Measurements from ENCODE around the gene KRTAP5-11.
"Not testable (repeated sequence)": the region's sequence is repeated elsewhere in the genome, so short reads cannot be mapped to it uniquely, and the experiment has no call there.

Gene KRTAP5-11

DNA sequence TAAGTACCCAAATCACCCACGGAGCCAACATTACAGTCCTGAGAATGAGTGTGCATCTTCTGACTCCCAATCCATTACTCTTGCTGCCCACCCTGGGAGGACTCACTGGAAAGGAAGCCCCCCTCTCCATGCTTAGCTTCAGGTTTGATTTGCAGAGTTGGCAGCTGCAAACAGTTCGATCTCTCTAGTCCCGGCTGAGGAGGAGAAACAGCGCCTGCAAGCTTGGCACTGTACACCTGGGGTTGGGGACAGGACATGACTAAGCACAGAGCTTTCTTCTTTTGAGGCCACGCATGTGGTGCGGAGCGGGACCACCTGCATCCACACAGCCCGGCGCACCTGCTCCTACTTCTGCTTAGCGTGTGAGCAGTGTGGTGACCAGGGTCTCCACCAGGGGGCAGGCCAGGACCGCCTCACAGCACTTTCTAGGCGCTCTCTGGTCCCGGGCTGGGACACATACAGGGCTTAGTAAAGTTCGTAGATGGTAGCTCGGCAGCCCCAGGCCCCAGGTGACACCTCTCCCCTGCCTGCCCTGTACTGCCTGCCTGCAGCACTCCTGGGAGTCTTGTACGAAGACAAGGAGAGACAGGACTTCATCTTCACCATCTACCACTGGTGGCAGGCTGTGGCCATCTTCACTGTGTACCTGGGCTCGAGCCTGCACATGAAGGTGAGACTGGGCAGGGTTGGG lies 22.3 kb upstream of the KRTAP5-11 start:
- H3K4me1 ChIP-seq; H3K4me3 ChIP-seq; in situ Hi-C loops (cut with MboI; ENCODE audit: low sequenced_read_pairs); H3K9me3 ChIP-seq; H3K36me3 ChIP-seq (replicated peaks); H3K27me3 ChIP-seq (ENCODE audit: low read depth): not testable (repeated sequence)
- peak in 1 of 2 experiments; percentile 55 for DNase-seq (ENCODE audit: low spot score in 2 of 2)

- H3K4me1 ChIP-seq; in situ Hi-C loops (cut with MboI; ENCODE audit: low sequenced_read_pairs); H3K36me3 ChIP-seq (replicated peaks); H3K4me3 ChIP-seq; H3K27me3 ChIP-seq (ENCODE audit: low read depth); H3K9me3 ChIP-seq; DNase-seq (ENCODE audit: low spot score in 2 of 2): not testable (repeated sequence)
These were observed 20.5 kb upstream of the KRTAP5-11 start for GRCh38 chr11:71603221-71603620.

- H3K9me3 ChIP-seq; H3K4me3 ChIP-seq; H3K27me3 ChIP-seq (ENCODE audit: low read depth); H3K36me3 ChIP-seq (replicated peaks); in situ Hi-C loops (cut with MboI; ENCODE audit: low sequenced_read_pairs); H3K4me1 ChIP-seq; DNase-seq (ENCODE audit: low spot score in 2 of 2): not testable (repeated sequence)
These were observed 6.9 kb upstream of the KRTAP5-11 start for GRCh38 chr11:71589546-71589920.

GRCh38 chr11:71588822-71589545 lies 6.3 kb upstream of the KRTAP5-11 start:
- in situ Hi-C loops (cut with MboI; ENCODE audit: low sequenced_read_pairs); H3K27me3 ChIP-seq (ENCODE audit: low read depth); DNase-seq (ENCODE audit: low spot score in 2 of 2); H3K36me3 ChIP-seq (replicated peaks); H3K4me1 ChIP-seq; H3K4me3 ChIP-seq; H3K9me3 ChIP-seq: not testable (repeated sequence)

DNA sequence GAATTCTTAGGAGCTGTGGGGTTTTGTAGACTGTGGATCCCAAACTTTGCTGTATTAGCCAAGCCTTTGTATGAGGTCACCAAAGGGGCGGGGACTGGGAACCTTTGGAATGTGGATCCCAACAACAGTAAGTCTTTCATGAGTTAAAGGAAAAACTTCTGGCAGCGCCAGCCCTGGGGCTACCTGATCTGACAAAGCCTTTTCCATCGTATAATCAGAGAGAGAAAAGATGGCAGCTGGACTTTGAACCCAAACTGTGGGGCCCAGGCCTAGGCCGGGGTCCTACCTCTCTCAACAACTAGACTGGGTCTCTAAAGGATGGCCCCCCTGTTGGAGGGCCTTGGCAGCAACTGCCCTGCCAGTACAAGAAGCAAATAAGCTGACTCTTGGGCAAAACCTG lies 5.6 kb upstream of the KRTAP5-11 start:
- not testable (repeated sequence) for H3K4me1 ChIP-seq, H3K4me3 ChIP-seq
- peak in 1 of 2 experiments; percentile 33 for DNase-seq (ENCODE audit: low spot score in 2 of 2)

DNA sequence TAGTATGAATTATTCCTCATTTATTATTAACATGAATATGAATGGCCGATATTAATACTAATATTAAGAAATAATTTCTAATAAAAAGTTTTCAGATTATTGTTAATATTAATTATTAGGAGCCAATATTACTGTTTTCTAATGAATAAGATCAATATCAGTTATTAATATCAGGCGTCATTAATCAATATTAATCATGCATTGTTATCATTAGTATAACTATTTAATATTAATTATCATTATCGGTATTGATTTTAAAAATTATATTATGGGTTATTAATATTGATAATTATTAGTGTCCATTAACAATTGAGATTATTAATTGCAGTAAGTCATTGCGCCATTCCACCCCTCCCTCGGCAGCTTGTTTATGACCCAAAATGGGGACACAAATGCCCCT lies 3.0 kb upstream of the KRTAP5-11 start:
- H3K9me3 ChIP-seq; H3K27me3 ChIP-seq (ENCODE audit: low read depth); H3K36me3 ChIP-seq (replicated peaks); H3K4me3 ChIP-seq; DNase-seq (ENCODE audit: low spot score in 2 of 2); in situ Hi-C loops (cut with MboI; ENCODE audit: low sequenced_read_pairs); H3K4me1 ChIP-seq: not testable (repeated sequence)

More for the DNA sequence above, 5.6 kb upstream of the KRTAP5-11 start:
- H3K9me3 ChIP-seq; in situ Hi-C loops (cut with MboI; ENCODE audit: low sequenced_read_pairs); H3K27me3 ChIP-seq (ENCODE audit: low read depth); H3K36me3 ChIP-seq (replicated peaks): not testable (repeated sequence)

DNA sequence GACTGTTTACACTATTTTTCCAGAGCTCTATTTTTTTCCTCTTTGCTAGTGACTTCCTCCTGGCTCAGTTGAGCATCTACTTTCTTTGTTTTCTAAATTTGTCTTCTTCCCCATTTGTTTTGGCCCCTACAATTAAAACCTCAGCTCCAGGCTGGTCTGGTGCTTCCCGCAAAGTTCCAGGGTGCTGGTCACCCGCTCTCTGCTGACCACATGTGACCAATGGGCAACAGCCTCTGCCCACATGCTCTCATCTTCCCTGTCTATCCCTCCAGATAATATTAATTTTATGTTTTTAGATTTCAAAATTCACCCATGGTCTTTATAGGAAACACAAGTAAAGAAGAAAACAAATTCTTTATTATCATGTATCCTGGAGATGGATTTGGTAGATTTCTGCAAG lies 294 bp upstream of the KRTAP5-11 start:
- H3K36me3 ChIP-seq (replicated peaks); DNase-seq (ENCODE audit: low spot score in 2 of 2); H3K9me3 ChIP-seq; H3K27me3 ChIP-seq (ENCODE audit: low read depth); H3K4me1 ChIP-seq; in situ Hi-C loops (cut with MboI; ENCODE audit: low sequenced_read_pairs); H3K4me3 ChIP-seq: not testable (repeated sequence)

DNA sequence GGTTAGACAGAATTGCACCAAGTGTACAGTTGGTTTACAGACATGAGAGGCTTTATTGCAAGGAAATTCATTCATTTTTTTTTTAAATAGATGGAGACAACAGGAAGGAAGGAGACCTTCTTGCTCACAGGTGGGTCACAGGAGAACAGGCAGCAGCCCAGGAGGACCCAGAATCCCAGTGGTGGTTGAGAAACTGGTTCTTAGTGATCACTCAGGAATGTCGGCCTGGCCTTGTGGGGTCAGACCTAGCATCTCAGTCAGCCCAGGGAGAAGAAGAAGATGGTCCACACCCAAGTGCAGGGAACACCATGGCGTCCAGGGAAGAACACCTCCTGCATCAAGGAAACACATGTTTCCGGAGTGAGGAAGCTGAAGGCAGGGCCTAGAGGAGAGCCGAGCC lies 849 bp downstream of the KRTAP5-11 start:
- in situ Hi-C loops (cut with MboI; ENCODE audit: low sequenced_read_pairs), result no loop called here
- DNase-seq (ENCODE audit: low spot score in 2 of 2), result no peak
- Histone ChIP-seq H3K4me1 (no peaks in the 10 kb centered on the region), H3K36me3 (replicated peaks) (no peaks in the 10 kb centered on the region), H3K27me3 (ENCODE audit: low read depth) (no peaks in the 10 kb centered on the region), H3K4me3 (no peak overlapping the region), H3K9me3 (no peaks in the 10 kb centered on the region)

DNA sequence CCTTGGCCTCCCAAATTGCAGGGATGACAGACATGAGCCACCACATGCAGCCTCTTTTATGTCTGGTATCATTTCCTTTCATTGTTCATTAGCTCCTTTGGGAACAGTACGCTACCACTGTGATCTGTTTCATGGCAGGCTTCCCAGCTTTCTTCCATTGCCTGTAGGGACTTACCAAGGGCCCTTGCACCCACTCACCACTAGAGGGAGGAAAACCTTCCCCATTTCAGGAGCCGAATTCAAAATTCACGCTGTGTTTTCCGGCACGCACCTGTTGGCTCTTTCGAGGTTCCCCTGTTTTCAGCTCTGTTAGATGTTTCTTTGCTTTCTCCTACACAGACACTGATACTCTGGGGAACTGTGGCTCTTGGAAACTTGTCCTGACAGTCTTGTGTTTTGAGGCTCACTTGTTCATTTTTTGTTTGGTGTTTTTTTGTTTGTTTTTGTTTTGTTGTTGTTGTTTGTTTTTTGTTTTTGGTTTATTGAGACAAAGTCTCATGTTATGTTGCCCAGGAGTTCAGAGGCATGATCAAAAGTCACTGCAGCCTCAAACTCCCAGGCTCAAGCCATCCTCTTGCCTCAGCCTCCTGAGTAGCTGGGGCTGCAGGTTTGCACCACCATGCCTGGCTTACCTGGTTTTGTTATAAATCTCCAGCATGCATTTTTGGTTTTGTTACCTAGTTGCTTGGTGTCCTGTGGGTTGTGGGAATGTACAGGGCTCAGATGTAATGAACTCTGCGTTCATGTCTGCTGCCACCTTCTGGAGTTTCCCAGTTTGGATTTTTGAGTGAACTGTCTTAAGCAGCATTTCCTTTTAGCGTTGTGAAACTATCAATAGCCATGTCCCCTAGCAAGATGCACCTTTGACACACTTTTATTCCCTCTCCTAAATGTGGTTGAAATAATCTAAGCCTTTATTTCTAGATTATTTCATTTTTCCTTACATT lies 2.3 kb downstream of the KRTAP5-11 start:
- in situ Hi-C loops (cut with MboI; ENCODE audit: low sequenced_read_pairs), result no loop called here

GRCh38 chr11:71579513-71579912 lies 3.2 kb downstream of the KRTAP5-11 start:
- in situ Hi-C loops (cut with MboI; ENCODE audit: low sequenced_read_pairs); H3K4me1 ChIP-seq; DNase-seq (ENCODE audit: low spot score in 2 of 2); H3K36me3 ChIP-seq (replicated peaks); H3K9me3 ChIP-seq; H3K4me3 ChIP-seq; H3K27me3 ChIP-seq (ENCODE audit: low read depth): not testable (repeated sequence)

More for the DNA sequence above, 2.3 kb downstream of the KRTAP5-11 start:
- Histone ChIP-seq H3K4me1 (no peaks in the 10 kb centered on the region), H3K4me3 (no peak overlapping the region), H3K36me3 (replicated peaks) (no peaks in the 10 kb centered on the region), H3K9me3 (no peaks in the 10 kb centered on the region), H3K27me3 (ENCODE audit: low read depth) (no peaks in the 10 kb centered on the region)
- peak; percentile 52 to 79 for DNase-seq (ENCODE audit: low spot score in 2 of 2)

GRCh38 chr11:71577469-71578004 lies 5.1 kb downstream of the KRTAP5-11 start:
- in situ Hi-C loops (cut with MboI; ENCODE audit: low sequenced_read_pairs), result no loop called here

GRCh38 chr11:71576688-71577465 lies 5.8 kb downstream of the KRTAP5-11 start:
- H3K9me3 ChIP-seq; in situ Hi-C loops (cut with MboI; ENCODE audit: low sequenced_read_pairs); H3K4me1 ChIP-seq; H3K4me3 ChIP-seq; H3K36me3 ChIP-seq (replicated peaks); DNase-seq (ENCODE audit: low spot score in 2 of 2); H3K27me3 ChIP-seq (ENCODE audit: low read depth): not testable (repeated sequence)

More at GRCh38 chr11:71577469-71578004, 5.1 kb downstream of the KRTAP5-11 start:
- no peak for DNase-seq (ENCODE audit: low spot score in 2 of 2)
- Histone ChIP-seq H3K27me3 (ENCODE audit: low read depth) (no peaks in the 10 kb centered on the region), H3K4me3 (no peak overlapping the region), H3K9me3 (no peaks in the 10 kb centered on the region), H3K36me3 (replicated peaks) (no peaks in the 10 kb centered on the region), H3K4me1 (no peaks in the 10 kb centered on the region)

Measured in HAP-1 (cell line).